Activated T-helper 9 cell treated with anti-CD3 and anti-CD28 coated beads, Interleukin-2, amount 50 U/mL, for 16 hours (primary cell): ENCODE results near the gene INPP5J.
"Not testable (repeated sequence)": the region's sequence is repeated elsewhere in the genome, so short reads cannot be mapped to it uniquely, and the experiment has no call there.

ENCODE experiments used
- DNase-seq: peaks from one replicate; pipeline ENCODE4 v3.0.0-alpha.2; 2020; ENCODE audit warnings: low read depth

The INPP5J gene

GRCh38 chr22:31102441-31103081 is 20.2 kb upstream of the INPP5J start:
- DNase-seq = no peak

GRCh38 chr22:31103111-31103510 is 19.7 kb upstream of the INPP5J start:
- no peak for DNase-seq

DNA sequence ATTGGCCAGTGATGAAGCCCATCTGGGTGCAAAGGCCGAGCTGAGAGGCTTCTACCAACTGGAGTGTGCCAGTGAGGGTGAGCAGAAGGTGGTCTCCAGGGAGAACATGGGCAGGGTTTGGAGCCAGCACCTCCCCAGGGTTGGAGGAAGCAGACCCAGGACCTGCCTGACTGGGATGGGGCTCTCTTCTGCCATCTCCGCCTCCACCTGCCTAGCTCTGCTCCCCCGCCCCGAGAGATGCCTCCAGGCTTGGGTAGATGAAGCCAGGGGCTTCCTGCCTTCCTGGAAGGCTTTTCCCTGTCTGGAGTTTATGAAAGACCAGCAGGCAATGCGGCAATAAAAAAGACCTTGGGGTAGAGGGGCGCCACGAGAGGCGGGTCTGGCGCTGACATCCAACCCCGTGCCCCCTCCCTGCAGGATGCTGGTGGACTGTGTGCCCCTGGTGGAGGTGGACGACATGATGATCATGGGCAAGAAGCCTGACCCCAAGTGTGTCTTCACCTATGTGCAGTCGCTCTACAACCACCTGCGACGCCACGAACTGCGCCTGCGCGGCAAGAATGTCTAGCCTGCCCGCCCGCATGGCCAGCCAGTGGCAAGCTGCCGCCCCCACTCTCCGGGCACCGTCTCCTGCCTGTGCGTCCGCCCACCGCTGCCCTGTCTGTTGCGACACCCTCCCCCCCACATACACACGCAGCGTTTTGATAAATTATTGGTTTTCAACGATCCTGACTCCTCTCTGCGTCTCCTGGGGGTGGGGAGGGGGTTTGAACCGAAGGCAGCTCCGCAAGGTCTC is 18.7 kb upstream of the INPP5J start:
- no peak for DNase-seq

GRCh38 chr22:31104869-31105268 is 17.9 kb upstream of the INPP5J start:
- no peak for DNase-seq

DNA sequence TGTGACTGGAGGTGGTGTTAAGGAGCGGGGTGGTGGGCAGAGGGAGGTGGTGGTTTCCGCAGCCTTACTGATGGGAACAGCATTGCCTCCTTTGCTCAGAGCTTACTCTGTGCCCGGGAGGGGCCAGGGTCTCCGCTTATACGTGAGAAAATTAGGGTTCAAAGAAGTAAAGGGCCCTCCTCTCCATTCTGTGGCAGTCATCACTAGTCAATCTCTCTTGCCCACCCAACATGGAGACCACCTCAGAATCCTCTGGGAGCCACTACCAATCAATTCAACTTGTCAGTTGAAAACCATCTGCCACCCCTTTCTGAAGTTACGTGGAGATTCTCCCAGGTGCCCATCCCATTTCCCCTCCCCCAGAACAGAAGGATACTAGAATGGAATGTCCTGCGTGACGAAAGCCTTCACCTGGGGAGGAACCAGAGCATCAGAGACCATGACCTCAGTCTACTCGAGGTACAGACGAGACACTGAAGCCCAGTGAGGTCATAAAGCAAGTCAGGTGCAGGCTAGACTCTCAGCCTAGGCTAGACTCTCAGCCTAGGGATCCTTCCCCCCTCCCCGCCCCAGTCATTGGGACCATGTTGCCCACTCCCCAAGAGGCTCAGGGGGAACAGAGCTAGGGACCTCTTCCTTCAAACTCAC is 17.4 kb upstream of the INPP5J start:
- DNase-seq = no peak

DNA sequence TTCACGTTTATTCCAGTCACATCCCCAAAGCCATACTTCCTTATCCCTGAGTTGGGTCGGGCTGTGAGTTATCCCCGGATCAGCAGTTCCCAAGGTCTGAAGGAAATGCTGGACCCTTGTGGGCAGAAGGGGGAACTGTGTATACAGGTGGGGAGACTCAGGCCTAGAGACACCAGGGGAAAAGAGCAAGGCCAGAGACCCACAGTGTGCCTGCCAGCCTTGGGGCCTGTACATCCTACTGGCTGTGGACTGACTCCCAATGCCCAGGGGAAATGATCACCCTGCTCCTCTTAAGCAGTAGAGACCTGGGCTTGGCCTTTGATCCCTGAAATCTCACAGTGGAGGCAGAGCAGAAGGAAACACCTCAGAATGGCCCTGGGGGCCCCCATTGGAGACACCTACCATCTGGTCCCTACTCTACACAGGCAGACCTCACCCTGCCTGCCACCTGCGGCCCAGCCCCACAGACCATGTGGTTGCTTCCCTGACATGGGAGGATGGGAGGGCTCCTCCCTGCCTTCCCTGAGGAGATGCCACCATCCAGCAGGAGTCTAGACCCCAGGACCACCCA is 16.7 kb upstream of the INPP5J start:
- DNase-seq = no peak

GRCh38 chr22:31106731-31107177 is 16.0 kb upstream of the INPP5J start:
- DNase-seq = no peak

- peak; percentile 80 for DNase-seq
Observed at GRCh38 chr22:31107178-31107893, 15.4 kb upstream of the INPP5J start, which contains the start of gene SELENOM. SELENOM (minus strand) TSS chr22:31107568; CDS start chr22:31107505, 63 bp downstream.

DNA sequence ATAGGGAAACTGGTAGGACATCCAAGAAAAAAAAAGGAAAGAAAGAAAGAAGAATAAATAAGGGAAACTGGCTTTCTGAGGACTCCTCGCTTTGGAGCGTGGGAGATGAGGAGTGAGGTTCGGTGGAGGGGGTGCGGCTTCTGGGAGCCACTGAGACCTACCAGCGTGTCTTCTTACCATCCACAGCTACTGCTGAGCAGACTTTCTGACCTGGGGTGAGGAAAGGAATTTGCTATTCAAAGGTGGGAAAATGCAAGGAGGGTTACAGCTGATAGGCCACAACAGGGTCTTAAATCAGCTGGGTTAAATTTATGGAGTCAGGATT is 14.9 kb upstream of the INPP5J start:
- DNase-seq = no peak

DNA sequence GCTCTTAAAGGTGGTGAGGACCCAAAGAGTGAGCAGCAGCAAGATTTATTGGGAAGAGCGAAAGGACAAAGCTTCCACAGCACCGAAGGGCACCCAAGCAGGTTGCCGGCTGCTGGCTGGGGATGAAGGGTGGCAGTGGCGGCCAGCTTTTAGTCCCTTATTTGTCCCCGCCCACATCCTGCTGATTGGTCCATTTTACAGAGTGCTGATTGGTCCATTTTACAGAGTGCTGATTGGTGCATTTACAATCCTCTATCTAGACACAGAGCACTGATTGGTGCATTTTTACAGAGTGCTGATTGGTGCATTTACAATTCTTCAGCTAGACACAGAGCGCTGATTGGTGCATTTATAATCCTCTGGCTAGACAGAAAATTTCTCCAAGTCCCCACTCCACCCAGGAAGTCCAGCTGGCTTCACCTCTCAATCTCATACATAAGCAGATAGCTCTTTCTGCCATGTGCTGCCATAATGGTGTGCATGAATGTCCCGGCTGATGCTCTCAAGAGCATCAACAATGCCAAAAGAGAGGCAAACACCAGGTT is 10.1 kb upstream of the INPP5J start:
- DNase-seq = not testable (repeated sequence)

DNA sequence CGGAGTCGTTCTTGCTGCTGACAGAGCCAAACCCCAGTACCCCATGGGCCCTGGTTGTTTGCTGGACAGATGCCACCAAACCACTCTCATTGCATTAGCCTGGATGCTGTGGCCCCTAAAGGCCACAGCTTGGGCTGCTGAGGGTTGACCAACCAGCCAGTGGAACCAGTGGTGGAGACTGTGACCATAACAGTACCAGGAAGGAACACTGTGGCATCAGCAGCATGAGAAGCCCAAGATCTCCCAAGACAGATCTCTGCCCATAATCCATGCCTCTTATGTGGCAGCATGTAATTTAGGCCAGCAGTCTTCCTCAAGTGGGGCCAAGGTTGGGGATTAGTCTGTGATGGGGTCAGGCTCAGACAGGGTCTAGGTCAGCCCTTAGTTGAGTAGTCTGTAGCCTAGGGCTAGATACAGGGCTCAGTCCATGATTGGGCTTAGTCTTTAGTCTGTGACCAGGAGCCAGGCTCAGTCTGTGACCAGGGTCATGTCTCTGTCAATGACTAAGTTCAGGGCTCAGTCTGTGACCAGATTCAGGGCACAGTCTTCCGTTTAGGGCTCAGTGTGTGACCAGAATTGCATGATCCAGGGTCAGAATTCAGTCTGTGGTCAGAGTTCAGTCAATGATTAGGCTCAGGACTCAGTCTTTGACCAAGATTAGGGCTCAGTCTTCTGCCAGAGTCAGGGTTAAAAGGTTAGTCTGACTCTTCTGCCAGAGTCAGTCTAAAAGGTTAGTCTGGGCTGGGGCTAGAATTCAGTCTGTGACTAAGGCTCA is 4.5 kb upstream of the INPP5J start:
- no peak for DNase-seq

- DNase-seq = no peak
Observed at GRCh38 chr22:31119026-31119717, 3.6 kb upstream of the INPP5J start.

DNA sequence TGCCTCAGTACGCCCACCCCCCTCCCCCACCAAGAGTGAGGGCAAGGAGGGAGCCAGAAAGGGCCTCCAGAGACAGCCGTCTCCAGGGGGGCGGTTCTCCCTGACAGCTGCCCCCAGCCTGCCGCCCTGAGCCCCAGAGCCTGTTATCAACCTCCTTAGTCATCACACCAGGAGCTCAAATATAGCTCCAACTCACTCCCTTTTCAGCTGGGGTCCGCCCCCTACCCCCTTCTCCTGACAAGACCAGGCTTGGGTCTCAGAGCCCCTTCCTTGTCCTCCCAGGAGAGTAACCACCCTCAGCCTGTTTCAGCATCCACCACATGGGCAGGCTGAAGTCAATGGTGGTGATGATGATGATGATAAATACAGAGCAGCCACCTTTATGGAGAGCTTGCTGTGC is 2.5 kb upstream of the INPP5J start:
- DNase-seq = no peak

- no peak for DNase-seq
Observed at GRCh38 chr22:31120642-31121041, 2.1 kb upstream of the INPP5J start.

DNA sequence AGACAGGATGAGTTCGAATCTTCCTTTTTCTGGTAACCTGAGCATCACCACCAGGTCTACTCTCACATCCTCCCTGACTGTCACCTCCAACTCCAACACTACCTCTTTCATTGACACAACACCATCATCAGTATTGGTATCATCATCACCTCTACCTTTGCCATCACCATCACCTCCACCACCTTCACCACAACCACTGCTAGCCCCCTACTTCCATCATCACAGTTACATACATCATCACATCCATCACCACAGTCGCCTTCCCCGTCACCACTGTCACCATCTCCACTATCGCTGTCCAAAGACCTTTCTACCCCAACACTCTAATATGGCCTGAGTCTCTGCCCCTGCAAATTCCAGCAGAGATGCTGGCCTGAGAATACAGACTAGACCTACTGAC is 1.4 kb upstream of the INPP5J start:
- no peak for DNase-seq

DNA sequence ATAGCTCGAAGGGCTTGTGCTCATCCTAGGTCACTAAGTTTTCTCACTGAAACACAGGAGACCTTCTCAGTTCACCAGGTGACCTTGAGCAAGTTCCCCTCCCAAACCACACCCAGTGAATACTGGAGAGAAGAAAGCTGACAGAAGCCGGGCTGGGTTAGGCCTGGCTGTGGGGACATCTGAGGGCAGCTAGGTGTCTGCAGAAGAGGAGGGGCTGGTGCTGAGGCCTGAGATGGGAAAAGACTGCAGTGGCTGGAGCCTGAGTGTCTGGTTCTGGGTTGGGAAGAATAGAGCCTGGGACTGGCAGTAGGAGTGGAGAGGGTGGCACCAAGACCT is 602 bp upstream of the INPP5J start:
- no peak for DNase-seq

GRCh38 chr22:31123292-31123602 is 481 bp downstream of the INPP5J start:
- DNase-seq = no peak

- no peak for DNase-seq
Observed at GRCh38 chr22:31124290-31124689, 1.5 kb downstream of the INPP5J start.

- DNase-seq = no peak
Observed at GRCh38 chr22:31124811-31125465, 2.2 kb downstream of the INPP5J start.

- no peak for DNase-seq
Observed at GRCh38 chr22:31125521-31126117, 2.9 kb downstream of the INPP5J start.
